GM15510 (cell line): ENCODE results near the gene TGFBR3.

Experiments used
- POLR2A ChIP-seq: IDR thresholded peaks from 3 replicates; pipeline ENCODE4 v1.6.1; 2011; ENCODE audit warnings: borderline replicate concordance; ENCODE audit not compliant: insufficient read length; ENCODE audit errors: extremely low read depth

TGFBR3 gene

DNA sequence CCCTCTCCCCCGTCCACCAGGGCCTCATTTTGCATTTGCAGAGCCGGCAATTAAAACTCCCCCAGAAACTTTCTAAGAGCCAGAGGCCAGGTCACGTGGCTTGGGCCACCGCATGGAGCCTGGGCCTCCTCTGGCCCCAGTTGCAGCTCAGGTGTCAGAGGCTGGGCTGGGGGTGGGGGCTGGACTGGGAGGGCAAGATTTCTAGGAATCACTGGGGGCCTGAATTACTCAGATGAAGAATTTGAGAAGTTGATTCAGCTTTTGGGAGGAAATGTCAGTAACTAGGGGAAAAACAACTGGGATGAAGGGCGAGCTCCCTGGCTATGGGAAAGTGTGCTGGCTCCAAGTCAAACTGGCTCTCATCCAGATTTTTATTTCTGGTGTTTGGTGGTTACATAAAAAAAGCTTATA, 234.3 kb downstream of the TGFBR3 start:
- TF ChIP-seq POLR2A = no peak

- TF ChIP-seq POLR2A = no peak
Observed at GRCh38 chr1:91651243-91651642, 234.7 kb downstream of the TGFBR3 start.

- TF ChIP-seq POLR2A = no peak
Observed at GRCh38 chr1:91650764-91651163, 235.2 kb downstream of the TGFBR3 start.

DNA sequence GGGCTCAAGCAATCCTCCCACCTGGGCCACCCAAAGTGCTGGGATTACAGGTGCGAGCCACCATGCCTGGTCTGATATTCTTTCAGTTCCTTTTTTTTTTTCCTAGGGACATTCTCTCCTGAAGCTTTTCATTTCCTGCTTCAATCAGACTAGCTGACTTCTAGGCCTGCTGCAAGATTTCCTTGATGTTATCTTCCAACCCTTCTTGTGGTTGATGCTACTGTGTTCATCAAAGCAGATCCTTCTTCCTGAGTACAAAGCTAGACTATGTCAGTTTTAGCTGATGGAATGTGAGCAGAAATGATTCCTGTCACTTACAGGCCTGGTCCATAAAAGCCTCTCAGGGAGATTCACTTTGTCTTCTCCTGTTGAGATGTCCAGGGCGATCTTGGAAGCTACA, 238.9 kb downstream of the TGFBR3 start:
- no peak for TF ChIP-seq POLR2A

DNA sequence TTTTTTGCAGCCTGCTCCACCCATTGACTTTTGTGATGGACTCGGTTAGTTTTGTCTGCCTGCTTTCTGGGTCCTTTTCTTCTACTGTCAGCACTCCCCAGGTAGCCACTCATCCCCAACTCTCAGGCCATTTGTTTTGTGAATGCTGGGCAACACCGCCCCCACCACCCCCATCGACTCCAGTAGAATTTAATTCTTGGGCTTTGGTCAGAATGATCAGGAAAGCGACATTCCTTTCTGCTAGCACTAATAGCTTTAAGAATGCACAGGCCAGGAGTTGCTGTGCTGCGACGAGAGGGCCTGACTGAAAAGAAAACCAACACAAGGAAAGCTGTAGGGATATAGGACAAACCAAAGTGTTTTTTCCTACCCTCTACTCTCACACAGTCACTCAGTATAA, 240.9 kb downstream of the TGFBR3 start:
- TF ChIP-seq POLR2A = no peak

DNA sequence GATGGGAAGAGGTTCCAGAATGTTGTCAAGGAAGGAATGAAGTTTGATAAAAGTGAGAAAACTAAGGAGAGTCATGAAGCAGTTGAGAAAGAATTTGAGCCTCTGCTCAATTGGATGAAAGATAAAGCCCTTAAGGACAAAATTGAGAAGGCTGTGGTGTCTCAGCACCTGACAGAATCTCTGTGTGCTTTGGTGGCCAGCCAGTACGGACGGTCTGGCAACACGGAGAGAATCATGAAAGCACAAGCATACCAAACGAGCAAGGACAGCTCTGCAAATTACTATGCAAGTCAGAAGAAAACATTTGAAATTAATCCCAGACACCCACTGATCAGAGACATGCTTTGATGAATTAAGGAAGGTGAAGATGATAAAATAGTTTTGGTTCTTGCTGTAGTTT, 242.5 kb downstream of the TGFBR3 start:
- TF ChIP-seq POLR2A = no peak

DNA sequence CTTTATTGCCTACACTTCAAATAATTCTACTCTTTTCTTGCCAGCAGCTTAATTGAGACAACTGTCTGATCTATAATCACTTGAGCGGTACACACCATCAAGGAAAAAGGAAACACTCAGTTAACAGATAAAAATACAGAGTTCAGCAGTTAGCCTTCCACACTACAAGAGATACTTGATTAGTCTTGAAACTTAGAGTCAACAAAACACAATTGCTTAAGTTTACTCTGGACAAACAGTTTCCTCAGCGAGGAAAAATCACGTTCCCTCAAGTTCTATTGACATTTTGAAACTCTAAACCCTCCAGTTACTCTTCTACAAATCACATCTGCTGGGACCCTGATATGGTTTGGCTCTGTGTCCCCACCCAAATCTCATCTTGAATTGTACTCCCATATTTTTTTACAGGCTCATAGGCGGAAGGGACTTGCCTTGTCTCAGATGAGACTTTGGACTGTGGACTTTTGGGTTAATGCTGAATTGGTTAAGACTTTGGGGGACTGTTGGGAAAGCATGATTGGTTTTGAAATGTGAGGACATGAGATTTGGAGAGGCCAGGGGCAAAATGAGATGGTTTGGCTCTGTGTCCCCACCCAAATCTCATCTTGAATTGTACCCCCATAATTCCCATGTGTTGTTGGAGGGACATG, 244.9 kb downstream of the TGFBR3 start:
- TF ChIP-seq POLR2A = no peak

DNA sequence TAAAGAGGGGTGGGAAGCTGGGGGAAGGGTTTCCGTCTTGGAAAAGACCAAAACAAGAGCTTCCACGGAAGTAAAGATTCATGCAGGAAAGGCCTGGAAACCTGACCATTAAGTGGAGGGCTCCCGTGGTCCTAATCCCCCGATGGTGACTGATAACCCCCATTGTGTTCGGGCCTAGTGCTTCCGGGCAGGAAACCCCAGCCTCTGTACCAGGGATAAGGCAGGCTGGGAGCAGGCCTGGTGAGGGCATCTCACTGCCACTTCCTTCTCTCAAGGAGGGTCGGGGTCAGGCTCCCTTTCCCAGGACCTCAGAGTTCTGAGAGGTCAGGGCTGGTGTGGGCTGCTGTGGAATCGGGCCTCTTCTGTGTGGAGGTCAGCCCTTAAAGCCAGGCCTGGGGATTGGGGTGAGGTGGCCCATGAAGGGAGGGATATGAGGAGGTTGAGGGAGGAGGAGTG, 248.4 kb downstream of the TGFBR3 start:
- TF ChIP-seq POLR2A = no peak

DNA sequence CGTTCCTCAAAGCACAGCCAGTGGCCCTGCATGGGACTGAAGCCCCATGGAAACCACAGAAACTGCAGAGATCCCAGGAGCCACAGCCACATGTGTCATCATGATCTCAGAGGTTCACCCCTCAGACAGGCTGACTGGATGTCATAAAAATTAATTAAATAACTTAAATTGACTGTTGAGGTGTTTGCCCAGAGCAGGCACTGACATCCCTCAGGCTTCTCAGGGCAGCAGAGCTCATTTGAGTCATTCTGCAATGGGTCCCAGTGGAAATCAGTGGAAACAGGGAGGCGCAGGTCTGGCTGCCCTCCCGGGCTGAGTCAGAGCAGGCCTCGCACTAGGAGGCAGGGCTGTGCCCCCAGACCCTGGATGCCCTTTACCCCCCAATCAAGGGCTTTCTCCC, 250.2 kb downstream of the TGFBR3 start:
- TF ChIP-seq POLR2A = no peak

DNA sequence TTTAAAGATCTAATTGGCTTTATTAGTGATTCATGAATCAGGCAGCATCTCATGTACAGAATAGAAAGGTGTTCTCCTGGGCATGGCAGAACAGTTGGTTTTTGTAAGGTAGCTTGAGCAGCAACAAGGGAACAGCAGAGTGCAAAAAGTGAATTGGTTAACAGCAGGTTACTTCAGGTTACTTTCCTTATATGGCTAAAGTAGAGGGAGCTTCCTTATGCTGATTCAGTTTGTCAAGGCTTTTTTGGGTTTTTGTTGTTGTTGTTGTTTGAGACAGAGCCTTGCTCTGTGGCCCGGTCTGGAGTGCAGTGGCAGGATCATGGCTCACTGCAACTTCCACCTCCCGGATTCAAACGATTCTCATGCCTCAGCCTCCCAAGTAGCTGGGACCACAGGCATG, 252.5 kb downstream of the TGFBR3 start:
- TF ChIP-seq POLR2A = no peak

DNA sequence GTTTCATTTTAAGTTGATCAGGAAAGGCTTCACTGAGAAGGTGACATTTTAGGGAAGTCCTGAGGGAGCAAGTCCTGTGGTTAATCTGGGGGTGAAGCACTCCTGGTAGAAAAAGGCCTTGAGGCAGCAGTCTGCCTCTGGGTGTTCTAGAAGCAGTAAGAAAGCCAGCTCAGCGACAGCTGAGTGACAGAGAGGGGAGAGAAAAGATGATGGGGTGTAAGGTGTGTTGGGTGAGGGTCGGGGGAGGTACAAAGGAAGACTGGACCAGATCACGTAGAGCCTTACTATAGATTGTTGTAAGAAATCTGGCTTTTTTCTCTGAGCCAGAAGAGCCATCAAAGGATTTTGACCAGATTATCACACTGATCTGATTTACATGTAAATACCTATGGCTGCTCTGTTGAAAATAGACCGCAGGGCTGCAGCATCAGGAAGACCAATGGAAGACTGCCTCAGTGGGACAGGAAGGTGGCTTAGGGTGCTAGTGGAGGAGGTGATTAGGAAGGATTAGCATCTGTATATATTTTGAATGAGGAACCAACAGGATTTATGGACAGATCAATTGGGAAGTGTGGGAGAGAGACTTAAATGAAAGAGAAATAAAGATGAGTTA, 254.1 kb downstream of the TGFBR3 start:
- TF ChIP-seq POLR2A = no peak

GRCh38 chr1:91630803-91631202, 255.1 kb downstream of the TGFBR3 start:
- no peak for TF ChIP-seq POLR2A
